Upper lobe of right lung (tissue), 1 donor: ENCODE data around the gene CPNE8. TPM values are rescaled to one million over a fixed set of nuclear protein-coding genes. Genes with fewer than 3 reads are reported as not detected.

ENCODE experiments used
- ATAC-seq: fragments of 200-7000 bp; cut with Tn5 transposase; one replicate; pipeline ENCODE4 v1.9.1; 2020; ENCODE audit warnings: mild to moderate bottlenecking, moderate library complexity
- DNase-seq: peaks from one replicate; pipeline ENCODE4 v3.0.0-alpha.2; 2020
- H3K27ac ChIP-seq: fragments of 200-600 bp; one replicate; pipeline ENCODE4 v1.8.0; 2022
- H3K27me3 ChIP-seq: fragments of 200-600 bp; one replicate; pipeline ENCODE4 v1.8.0; 2022; ENCODE audit warnings: mild to moderate bottlenecking
- H3K36me3 ChIP-seq: fragments of 200-600 bp; one replicate; pipeline ENCODE4 v1.8.0; 2022
- H3K4me1 ChIP-seq: fragments of 200-600 bp; one replicate; pipeline ENCODE4 v1.8.0; 2022
- H3K4me3 ChIP-seq: fragments of 200-600 bp; one replicate; pipeline ENCODE4 v1.8.0; 2022; ENCODE audit warnings: mild to moderate bottlenecking
- H3K9me3 ChIP-seq: fragments of 200-600 bp; one replicate; pipeline ENCODE4 v1.8.0; 2022
- CTCF ChIP-seq: fragments of 200-600 bp; IDR thresholded peaks from one replicate; pipeline ENCODE4 v1.8.0; 2022; ENCODE audit warnings: antibody characterized with exemption
- intact Hi-C: fragments of 100-400 bp; cut with DNase I; formaldehyde crosslinking; loops from one replicate; pipeline ENCODE4 v1.11.0; 2022
- total RNA-seq: library from RNA; stranded (reverse); fragmentation: NEBNext Ultra II Directional; extraction: Animal tissue kit (Norgen Biotek cat#: 25700); gene quantifications from one replicate; pipeline ENCODE4 v1.2.1, GENCODE V29; 2021
- donor health status: DM: no; HTN: yes; CAD: no; lungs with severe emphysema.

CPNE8 gene
- total RNA-seq, 1 donor from 2014 or later = 32.1 TPM

DNA sequence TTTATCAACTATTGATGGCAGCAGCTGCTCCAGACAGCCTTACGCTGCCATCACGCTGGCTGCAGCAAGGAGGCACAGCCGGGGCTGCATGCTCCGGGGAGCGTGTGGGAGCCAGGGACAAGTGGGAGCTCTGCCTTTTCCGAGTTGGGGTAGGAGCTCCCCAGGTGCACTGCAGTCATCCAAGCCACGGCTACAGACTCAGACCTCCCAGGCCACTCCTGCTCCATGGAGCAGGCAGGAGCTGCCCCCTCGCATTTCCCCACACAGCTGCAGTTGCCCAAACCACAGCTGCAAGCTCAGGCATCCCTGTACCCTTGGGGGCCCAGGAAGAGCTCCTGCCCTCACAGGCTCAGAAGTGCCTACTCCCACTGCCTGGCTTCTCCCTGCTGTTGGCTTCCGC, 184.7 kb downstream of the CPNE8 start:
- DNase-seq (peak; percentile 55), ATAC-seq (peak; percentile 14)
- no peak overlapping the region for H3K4me3 ChIP-seq
- H3K27ac ChIP-seq = no peak overlapping the region
- H3K36me3 ChIP-seq = peaks cover 13% of the 10 kb centered on the region
- no peak for TF ChIP-seq CTCF
- H3K4me1 ChIP-seq = no peaks in the 10 kb centered on the region
- H3K27me3 ChIP-seq = no peaks in the 10 kb centered on the region
- intact Hi-C loops = no loop called here
- H3K9me3 ChIP-seq = no peaks in the 10 kb centered on the region

DNA sequence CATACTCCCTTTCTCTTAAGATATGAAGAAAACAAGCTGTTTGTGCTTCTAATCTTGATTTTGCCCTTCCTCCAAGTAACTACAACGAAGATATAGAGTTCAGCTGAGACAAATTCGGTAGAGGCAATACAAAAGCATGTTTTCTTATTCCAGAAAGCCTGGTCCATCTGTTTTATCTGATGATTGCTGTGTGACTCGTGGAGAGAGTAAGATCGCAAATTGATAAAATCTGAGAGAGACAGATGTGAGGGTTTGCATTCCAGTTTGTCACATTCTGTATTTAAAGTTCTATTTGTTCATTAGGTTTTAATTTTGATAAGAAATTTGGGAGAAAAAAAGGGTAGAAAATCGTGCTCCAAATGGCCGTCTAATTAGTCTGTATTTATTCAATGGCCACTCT, 192.1 kb downstream of the CPNE8 start:
- no peak overlapping the region for H3K27ac ChIP-seq
- H3K9me3 ChIP-seq = no peaks in the 10 kb centered on the region
- no peak for ATAC-seq
- no peaks in the 10 kb centered on the region for H3K4me1 ChIP-seq
- intact Hi-C loops = no loop called here
- no peak overlapping the region for H3K4me3 ChIP-seq
- no peak for TF ChIP-seq CTCF
- no peaks in the 10 kb centered on the region for H3K36me3 ChIP-seq
- H3K27me3 ChIP-seq = no peaks in the 10 kb centered on the region
- no peak for DNase-seq

- no peaks in the 10 kb centered on the region for H3K4me1 ChIP-seq
- H3K4me3 ChIP-seq = no peak overlapping the region
- no peaks in the 10 kb centered on the region for H3K36me3 ChIP-seq
- no peaks in the 10 kb centered on the region for H3K9me3 ChIP-seq
- ATAC-seq (no peak), DNase-seq (no peak)
- no peaks in the 10 kb centered on the region for H3K27me3 ChIP-seq
- H3K27ac ChIP-seq = no peak overlapping the region
- intact Hi-C loops = no loop called here
- TF ChIP-seq CTCF = no peak
Observed at GRCh38 chr12:38711054-38711453, 194.3 kb downstream of the CPNE8 start.

- intact Hi-C loops = no loop called here
- Histone ChIP-seq H3K9me3 (no peaks in the 10 kb centered on the region), H3K27me3 (no peaks in the 10 kb centered on the region), H3K4me1 (no peaks in the 10 kb centered on the region), H3K27ac (no peak overlapping the region), H3K4me3 (no peak overlapping the region), H3K36me3 (no peaks in the 10 kb centered on the region)
- TF ChIP-seq CTCF = no peak
- no peak for ATAC-seq
- no peak for DNase-seq
Observed at GRCh38 chr12:38708466-38708865, 196.9 kb downstream of the CPNE8 start.

GRCh38 chr12:38707648-38708047, 197.7 kb downstream of the CPNE8 start:
- no peak for ATAC-seq
- Histone ChIP-seq H3K9me3 (no peaks in the 10 kb centered on the region), H3K4me1 (no peaks in the 10 kb centered on the region), H3K4me3 (no peak overlapping the region), H3K36me3 (no peaks in the 10 kb centered on the region), H3K27ac (no peak overlapping the region), H3K27me3 (no peaks in the 10 kb centered on the region)
- intact Hi-C loops = no loop called here
- no peak for TF ChIP-seq CTCF
- no peak for DNase-seq

GRCh38 chr12:38697289-38697688, 208.1 kb downstream of the CPNE8 start:
- H3K9me3 ChIP-seq = no peaks in the 10 kb centered on the region
- no peaks in the 10 kb centered on the region for H3K36me3 ChIP-seq
- no peak overlapping the region for H3K4me3 ChIP-seq
- ATAC-seq = no peak
- H3K4me1 ChIP-seq = no peaks in the 10 kb centered on the region
- no peaks in the 10 kb centered on the region for H3K27me3 ChIP-seq
- no peak overlapping the region for H3K27ac ChIP-seq
- intact Hi-C loops = no loop called here
- no peak for TF ChIP-seq CTCF
- no peak for DNase-seq
